ENCODE results near the gene HOXA3. TPM values are rescaled to one million over a fixed set of nuclear protein-coding genes. Genes with fewer than 3 reads are reported as not detected.

Gene HOXA3
- total and polyA plus RNA-seq, 2 donors (not counting 1 experiment from before 2014, with no cell fraction given) = 0.68 to 1.5 TPM

- Histone ChIP-seq H3K9ac (ENCODE audit: insufficient read depth, low read length) (peak overlapping the region; percentile 77), H3K27ac (ENCODE audit: insufficient read depth, low read length) (peak overlapping the region; percentile 88), H2AFZ (ENCODE audit: low read length) (no peak overlapping the region), H3K79me2 (ENCODE audit: control insufficient read depth, insufficient read depth, low read length) (peaks cover 70% of the 10 kb centered on the region), H3K4me1 (ENCODE audit: control insufficient read depth, extremely low read depth, insufficient read depth, low read length) (peaks cover 22% of the 10 kb centered on the region), H3K36me3 (ENCODE audit: control insufficient read depth, insufficient read depth, low read length) (no peaks in the 10 kb centered on the region), H3K9me3 (ENCODE audit: control insufficient read depth, insufficient read depth, low read depth, low read length) (no peaks in the 10 kb centered on the region), H4K20me1 (ENCODE audit: control insufficient read depth, extremely low read depth, insufficient read depth, low read length) (no peaks in the 10 kb centered on the region), H3K4me3 (replicated peaks in 1 of 4; ENCODE audit: control extremely low read depth in 1 of 4, insufficient read depth in 1 of 4, low read depth in 3 of 4, low read length in 4 of 4) (peak overlapping the region; percentile 52 to 92 (median 68)), H3K4me2 (ENCODE audit: extremely low read depth, insufficient read depth, low read length) (peak overlapping the region; percentile 98), H3K27me3 (ENCODE audit: control insufficient read depth, insufficient read depth, low read length) (no peaks in the 10 kb centered on the region)
- TF ChIP-seq CTCF (conservative IDR thresholded peaks at IDR 0.05 in 1 of 2, IDR thresholded peaks at IDR 0.05 in 1 of 2; ENCODE audit: low read depth in 1 of 2, low read length in 2 of 2) (no peak), EZH2 (IDR thresholded peaks at IDR 0.05; ENCODE audit: low read length, missing control alignments) (no peak)
- peak; percentile 22 to 42 for DNase-seq (ENCODE audit: low read depth in 2 of 2)
Observed at GRCh38 chr7:27116031-27116961, 36.1 kb downstream of the HOXA3 start.

- H4K20me1 ChIP-seq (ENCODE audit: control insufficient read depth, extremely low read depth, insufficient read depth, low read length) = no peaks in the 10 kb centered on the region
- TF ChIP-seq CTCF (conservative IDR thresholded peaks at IDR 0.05 in 1 of 2, IDR thresholded peaks at IDR 0.05 in 1 of 2; ENCODE audit: low read depth in 1 of 2, low read length in 2 of 2) (no peak), EZH2 (IDR thresholded peaks at IDR 0.05; ENCODE audit: low read length, missing control alignments) (no peak)
- no peaks in the 10 kb centered on the region for H3K27me3 ChIP-seq (ENCODE audit: control insufficient read depth, insufficient read depth, low read length)
- DNase-seq (ENCODE audit: low read depth in 2 of 2) = peak; percentile 90 to 91
- H3K4me2 ChIP-seq (ENCODE audit: extremely low read depth, insufficient read depth, low read length) = peak overlapping the region; percentile 98
- peak overlapping the region; percentile 88 for H3K27ac ChIP-seq (ENCODE audit: insufficient read depth, low read length)
- H3K9me3 ChIP-seq (ENCODE audit: control insufficient read depth, insufficient read depth, low read depth, low read length) = no peaks in the 10 kb centered on the region
- H3K9ac ChIP-seq (ENCODE audit: insufficient read depth, low read length) = peak overlapping the region; percentile 77
- no peaks in the 10 kb centered on the region for H3K36me3 ChIP-seq (ENCODE audit: control insufficient read depth, insufficient read depth, low read length)
- H3K79me2 ChIP-seq (ENCODE audit: control insufficient read depth, insufficient read depth, low read length) = peaks cover 71% of the 10 kb centered on the region
- peak overlapping the region; percentile 52 to 92 (median 68) for H3K4me3 ChIP-seq (replicated peaks in 1 of 4; ENCODE audit: control extremely low read depth in 1 of 4, insufficient read depth in 1 of 4, low read depth in 3 of 4, low read length in 4 of 4)
- H3K4me1 ChIP-seq (ENCODE audit: control insufficient read depth, extremely low read depth, insufficient read depth, low read length) = peaks cover 17% of the 10 kb centered on the region
- H2AFZ ChIP-seq (ENCODE audit: low read length) = no peak overlapping the region
Observed at GRCh38 chr7:27115221-27116026, 37.0 kb downstream of the HOXA3 start.

- H3K79me2 ChIP-seq (ENCODE audit: control insufficient read depth, insufficient read depth, low read length) = peaks cover 74% of the 10 kb centered on the region
- H3K9me3 ChIP-seq (ENCODE audit: control insufficient read depth, insufficient read depth, low read depth, low read length) = no peaks in the 10 kb centered on the region
- H3K27ac ChIP-seq (ENCODE audit: insufficient read depth, low read length) = peak overlapping the region; percentile 88
- no peaks in the 10 kb centered on the region for H3K36me3 ChIP-seq (ENCODE audit: control insufficient read depth, insufficient read depth, low read length)
- peaks cover 17% of the 10 kb centered on the region for H3K4me1 ChIP-seq (ENCODE audit: control insufficient read depth, extremely low read depth, insufficient read depth, low read length)
- no peak overlapping the region for H3K9ac ChIP-seq (ENCODE audit: insufficient read depth, low read length)
- TF ChIP-seq CTCF (conservative IDR thresholded peaks at IDR 0.05 in 1 of 2, IDR thresholded peaks at IDR 0.05 in 1 of 2; ENCODE audit: low read depth in 1 of 2, low read length in 2 of 2) (no peak), EZH2 (IDR thresholded peaks at IDR 0.05; ENCODE audit: low read length, missing control alignments) (no peak)
- no peak for DNase-seq (ENCODE audit: low read depth in 2 of 2)
- H2AFZ ChIP-seq (ENCODE audit: low read length) = no peak overlapping the region
- H3K4me3 ChIP-seq (replicated peaks in 1 of 4; ENCODE audit: control extremely low read depth in 1 of 4, insufficient read depth in 1 of 4, low read depth in 3 of 4, low read length in 4 of 4) = peak overlapping the region; percentile 1 to 92 (median 66)
- no peaks in the 10 kb centered on the region for H4K20me1 ChIP-seq (ENCODE audit: control insufficient read depth, extremely low read depth, insufficient read depth, low read length)
- H3K4me2 ChIP-seq (ENCODE audit: extremely low read depth, insufficient read depth, low read length) = peak overlapping the region; percentile 98
- H3K27me3 ChIP-seq (ENCODE audit: control insufficient read depth, insufficient read depth, low read length) = no peaks in the 10 kb centered on the region
Observed at GRCh38 chr7:27114881-27115220, 37.5 kb downstream of the HOXA3 start.

Data from fibroblast of lung (primary cell).